OCI-LY7 (cell line): ENCODE measurements around the gene FBLN1. TPM values are rescaled to one million over a fixed set of nuclear protein-coding genes. Genes with fewer than 3 reads are reported as not detected.

Experiments
- BruUV-seq: library from RNA; stranded (reverse); fragments of 400-500 nt; replicated peaks from 2 replicates; lab custom pipeline; 2021; lab: Mats Ljungman, UMichigan
- CTCF ChIA-PET: fragments of 300-600 bp; sonication (Branson Sonifier 250); formaldehyde crosslinking; loops from one replicate; lab custom pipeline; 2022; ENCODE audit warnings: antibody characterized with exemption; ENCODE audit not compliant: unreplicated experiment; lab: Charles Lee
- POLR2A ChIA-PET: fragments of 300-600 bp; sonication (Branson Sonifier 250); formaldehyde crosslinking; loops from one replicate; lab custom pipeline; 2022; ENCODE audit warnings: antibody characterized with exemption; lab: Charles Lee
- DNase-seq: peaks from one replicate; pipeline ENCODE4 v3.0.0-alpha.2; 2015; ENCODE audit warnings: low spot score
- H2AFZ ChIP-seq: fragments of 200-600 bp; sonication (generic), shearing (Covaris generic); 2 replicates; pipeline ENCODE4 v1.6.1; 2014; ENCODE audit warnings: mild to moderate bottlenecking, antibody characterized with exemption, low read length, moderate library complexity
- H3K27ac ChIP-seq: fragments of 200-600 bp; sonication (generic); 2 replicates; pipeline ENCODE4 v1.5.1; 2014; ENCODE audit warnings: mixed run types, low read depth, mild to moderate bottlenecking, moderate library complexity, low read length, inconsistent platforms; ENCODE audit not compliant: poor library complexity, severe bottlenecking
- H3K36me3 ChIP-seq: fragments of 200-600 bp; sonication (generic); 2 replicates; pipeline ENCODE4 v1.6.1; 2014; ENCODE audit warnings: mild to moderate bottlenecking, antibody characterized with exemption, low read length, moderate library complexity, mixed read lengths; ENCODE audit not compliant: insufficient read depth
- H3K4me1 ChIP-seq: fragments of 200-600 bp; sonication (generic); 2 replicates; pipeline ENCODE4 v1.5.1; 2014; ENCODE audit warnings: mild to moderate bottlenecking, low read length; ENCODE audit not compliant: insufficient read depth, poor library complexity, severe bottlenecking
- H3K4me2 ChIP-seq: fragments of 200-600 bp; sonication (generic); 2 replicates; pipeline ENCODE4 v1.6.1; 2014; ENCODE audit warnings: mild to moderate bottlenecking, low read length
- H3K4me3 ChIP-seq: fragments of 200-600 bp; sonication (generic); 2 replicates; pipeline ENCODE4 v1.5.1; 2014; ENCODE audit warnings: mild to moderate bottlenecking, low read depth, low read length; ENCODE audit not compliant: poor library complexity, severe bottlenecking
- H3K79me2 ChIP-seq: fragments of 200-600 bp; sonication (generic); 2 replicates; pipeline ENCODE4 v1.6.1; 2016; ENCODE audit warnings: low read depth, mild to moderate bottlenecking, low read length, moderate library complexity, mixed read lengths; ENCODE audit not compliant: insufficient read depth
- H3K9me2 ChIP-seq: fragments of 200-600 bp; sonication (generic); 2 replicates; pipeline ENCODE4 v1.6.1; 2016; ENCODE audit warnings: mild to moderate bottlenecking, low read length, mixed read lengths; ENCODE audit not compliant: insufficient read depth
- H3K9me3 ChIP-seq: fragments of 200-600 bp; sonication (generic); 2 replicates; pipeline ENCODE4 v1.6.1; 2014; ENCODE audit warnings: mild to moderate bottlenecking, mixed run types, low read length, mixed read lengths
- H4K20me1 ChIP-seq: fragments of 200-600 bp; sonication (generic); 2 replicates; pipeline ENCODE4 v1.6.1; 2014; ENCODE audit warnings: mild to moderate bottlenecking, antibody characterized with exemption, low read length, moderate library complexity, mixed read lengths; ENCODE audit not compliant: insufficient read depth
- CTCF ChIP-seq: fragments of 200-600 bp; sonication (generic); conservative IDR thresholded peaks from 2 replicates; pipeline ENCODE4 v1.5.1; 2014; ENCODE audit warnings: mild to moderate bottlenecking, antibody characterized with exemption, low read length, moderate library complexity, mixed read lengths
- EZH2phosphoT487 ChIP-seq: fragments of 200-600 bp; sonication (generic); IDR thresholded peaks from 2 replicates; pipeline ENCODE4 v1.6.1; 2018; ENCODE audit warnings: low read depth, borderline replicate concordance, mild to moderate bottlenecking, mixed run types, antibody characterized with exemption, low read length, moderate library complexity, mixed read lengths
- intact Hi-C: fragments of 100-400 bp; cut with micrococcal nuclease; formaldehyde crosslinking; loops from one replicate; pipeline ENCODE4 v1.10.0; 2022; ENCODE audit not compliant: unreplicated experiment
- total RNA-seq, 2 experiments: library from RNA; depleted of rRNA in 1 of 2; stranded (reverse); fragments of >200 nt in 1 of 2; shearing (Covaris generic) in 1 of 2; gene quantifications; 2 replicates each; pipeline ENCODE4 v1.2.3, GENCODE V29; 2014 to 2022

Gene FBLN1
- total RNA-seq, 2 experiments from 2014 or later, result not detected

GRCh38 chr22:45575607-45576272 lies 73.1 kb downstream of the FBLN1 start:
- no peak overlapping the region for H3K4me3 ChIP-seq
- BruUV-seq, result no TSS peak
- H3K4me2 ChIP-seq, result no peak overlapping the region
- ChIA-PET POLR2A (no interaction called here), CTCF (no interaction called here)
- no peak overlapping the region for H3K27ac ChIP-seq
- no peaks in the 10 kb centered on the region for H4K20me1 ChIP-seq
- DNase-seq, result no peak
- H3K79me2 ChIP-seq, result no peaks in the 10 kb centered on the region
- peaks cover under 1% of the 10 kb centered on the region; the same call in 1 of the 2 replicates for H3K9me3 ChIP-seq
- H3K9me2 ChIP-seq, result no peaks in the 10 kb centered on the region
- no peaks in the 10 kb centered on the region for H3K36me3 ChIP-seq
- H2AFZ ChIP-seq, result no peak overlapping the region
- no peak for TF ChIP-seq EZH2phosphoT487
- no peak for TF ChIP-seq CTCF
- intact Hi-C loops, result loop anchor here (10.0 kb wide), 1 partner anchor 259 kb away; no protein-coding TSS in a partner anchor
- no peaks in the 10 kb centered on the region for H3K4me1 ChIP-seq

DNA sequence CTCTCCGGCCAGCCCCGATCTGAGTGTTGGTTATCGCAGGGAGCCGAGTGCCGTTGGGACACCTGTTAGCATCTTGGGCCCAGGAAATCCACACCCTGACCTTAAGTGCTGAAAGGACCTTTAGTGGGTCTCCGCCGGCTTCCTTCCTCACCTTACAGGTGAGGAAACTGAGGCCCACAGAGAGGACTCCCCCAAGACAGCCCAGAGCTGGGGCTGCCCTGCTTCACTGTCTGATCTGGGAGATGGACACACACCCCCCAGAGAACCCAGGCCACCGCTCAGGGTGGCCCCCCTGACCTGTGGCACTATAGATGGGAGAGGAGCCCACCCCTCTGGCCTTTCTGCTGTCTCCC lies 73.6 kb downstream of the FBLN1 start:
- H3K79me2 ChIP-seq, result no peaks in the 10 kb centered on the region
- H3K4me1 ChIP-seq, result no peaks in the 10 kb centered on the region
- TF ChIP-seq EZH2phosphoT487 (no peak), CTCF (no peak)
- H2AFZ ChIP-seq, result no peak overlapping the region
- no peak for DNase-seq
- no peaks in the 10 kb centered on the region for H3K9me2 ChIP-seq
- no peak overlapping the region for H3K4me3 ChIP-seq
- no peaks in the 10 kb centered on the region for H3K9me3 ChIP-seq
- no TSS peak for BruUV-seq
- H3K4me2 ChIP-seq, result no peak overlapping the region
- intact Hi-C loops, result loop anchor here (10.0 kb wide), 1 partner anchor 259 kb away; no protein-coding TSS in a partner anchor
- CTCF ChIA-PET, result no interaction called here
- no peaks in the 10 kb centered on the region for H3K36me3 ChIP-seq
- POLR2A ChIA-PET, result no interaction called here
- no peak overlapping the region for H3K27ac ChIP-seq
- H4K20me1 ChIP-seq, result no peaks in the 10 kb centered on the region

GRCh38 chr22:45576730-45577464 lies 74.2 kb downstream of the FBLN1 start:
- POLR2A ChIA-PET, result no interaction called here
- no peaks in the 10 kb centered on the region for H3K9me2 ChIP-seq
- intact Hi-C loops, result loop anchor here (10.0 kb wide), 1 partner anchor 258 kb away; no protein-coding TSS in a partner anchor
- no peaks in the 10 kb centered on the region for H3K79me2 ChIP-seq
- H3K9me3 ChIP-seq, result no peaks in the 10 kb centered on the region
- no peak for DNase-seq
- no peaks in the 10 kb centered on the region for H3K36me3 ChIP-seq
- H4K20me1 ChIP-seq, result no peaks in the 10 kb centered on the region
- no peak overlapping the region for H3K4me2 ChIP-seq
- TF ChIP-seq CTCF, result no peak
- no peak for TF ChIP-seq EZH2phosphoT487
- no peak overlapping the region for H3K27ac ChIP-seq
- no peak overlapping the region for H2AFZ ChIP-seq
- no TSS peak for BruUV-seq
- H3K4me3 ChIP-seq, result no peak overlapping the region
- CTCF ChIA-PET, result no interaction called here
- no peaks in the 10 kb centered on the region for H3K4me1 ChIP-seq
